Natural killer cell (primary cell): Measurements from ENCODE around the gene MAMDC4. TPM values are rescaled to one million over a fixed set of nuclear protein-coding genes. Genes with fewer than 3 reads are reported as not detected.
"Not testable (repeated sequence)": the region's sequence is repeated elsewhere in the genome, so short reads cannot be mapped to it uniquely, and the experiment has no call there.

Experiments
- ATAC-seq, 3 donors: fragments of 150-1000 bp in 2 of 3; fragments of 200-7000 bp in 1 of 3; cut with Tn5 transposase; 1 replicate in 1 of 3; 2 replicates in 2 of 3; pipeline ENCODE4 v1.10.0; 2021; ENCODE audit warnings: mild to moderate bottlenecking in 2 of 3, moderate library complexity in 2 of 3
- DNase-seq, 2 donors: peaks; one replicate each; pipeline versions ENCODE4 v3.0.0 to v3.0.0-alpha.2; 2013 to 2021; ENCODE audit warnings: mixed read lengths in 1 of 2
- H3K27ac ChIP-seq: one replicate; pipeline ENCODE4 v1.5.1; 2013; ENCODE audit warnings: mild to moderate bottlenecking, low read length
- H3K27me3 ChIP-seq: one replicate; pipeline ENCODE4 v1.6.1; 2013; ENCODE audit warnings: low read length; ENCODE audit not compliant: control insufficient read depth, insufficient read depth
- H3K36me3 ChIP-seq: one replicate; pipeline ENCODE4 v1.6.1; 2013; ENCODE audit warnings: low read length; ENCODE audit not compliant: control insufficient read depth, insufficient read depth
- H3K4me1 ChIP-seq: one replicate; pipeline ENCODE4 v1.6.1; 2013; ENCODE audit warnings: low read length; ENCODE audit not compliant: control insufficient read depth, insufficient read depth
- H3K4me3 ChIP-seq: one replicate; pipeline ENCODE4 v1.5.1; 2013; ENCODE audit warnings: low read length
- H3K9me3 ChIP-seq: one replicate; pipeline ENCODE4 v1.6.1; 2013; ENCODE audit warnings: low read length; ENCODE audit not compliant: control insufficient read depth, insufficient read depth
- H3K27ac Mint-ChIP-seq, 2 donors: one replicate each; pipeline ENCODE4 v1.8.0; 2022; ENCODE audit warnings: mild to moderate bottlenecking in 2 of 2, mixed read lengths in 2 of 2, moderate library complexity in 1 of 2
- H3K27me3 Mint-ChIP-seq, 2 donors: one replicate each; pipeline ENCODE4 v1.8.0; 2022; ENCODE audit warnings: low read depth in 2 of 2, mixed read lengths in 2 of 2
- H3K36me3 Mint-ChIP-seq: one replicate; pipeline ENCODE4 v1.8.0; 2022; ENCODE audit warnings: mixed read lengths
- H3K4me1 Mint-ChIP-seq, 2 donors: one replicate each; pipeline ENCODE4 v1.8.0; 2022; ENCODE audit warnings: mixed read lengths in 2 of 2
- H3K4me3 Mint-ChIP-seq: one replicate; pipeline ENCODE4 v1.8.0; 2022; ENCODE audit warnings: mild to moderate bottlenecking, moderate library complexity, mixed read lengths
- H3K9me3 Mint-ChIP-seq, 2 donors: one replicate each; pipeline ENCODE4 v1.8.0; 2022; ENCODE audit warnings: mixed read lengths in 2 of 2
- CTCF ChIP-seq: fragments of 200-600 bp; IDR thresholded peaks from one replicate; pipeline ENCODE4 v1.8.0; 2022; ENCODE audit warnings: antibody characterized with exemption
- WGBS: methylation state at CpG from one replicate; pipeline ENCODE4 v1.1.7; 2013; ENCODE audit warnings: missing lambda C conversion rate; ENCODE audit not compliant: insufficient coverage; 5-methylcytosine and 5-hydroxymethylcytosine counted together
- intact Hi-C: fragments of 100-400 bp; cut with micrococcal nuclease; formaldehyde crosslinking; loops from one replicate; pipeline ENCODE4 v1.14.2; 2022
- total RNA-seq, 4 donors: library from RNA; stranded (reverse); fragments of 120-200 nt in 1 of 4; gene quantifications; one replicate each; pipeline versions ENCODE4 v1.2.3 to v1.2.4, GENCODE V29; 2013 to 2022

The MAMDC4 gene
- total RNA-seq, 3 donors from 2014 or later (not counting 1 experiment from before 2014, with no cell fraction given), result 4.6 to 6.5 (median 5.8) TPM

DNA sequence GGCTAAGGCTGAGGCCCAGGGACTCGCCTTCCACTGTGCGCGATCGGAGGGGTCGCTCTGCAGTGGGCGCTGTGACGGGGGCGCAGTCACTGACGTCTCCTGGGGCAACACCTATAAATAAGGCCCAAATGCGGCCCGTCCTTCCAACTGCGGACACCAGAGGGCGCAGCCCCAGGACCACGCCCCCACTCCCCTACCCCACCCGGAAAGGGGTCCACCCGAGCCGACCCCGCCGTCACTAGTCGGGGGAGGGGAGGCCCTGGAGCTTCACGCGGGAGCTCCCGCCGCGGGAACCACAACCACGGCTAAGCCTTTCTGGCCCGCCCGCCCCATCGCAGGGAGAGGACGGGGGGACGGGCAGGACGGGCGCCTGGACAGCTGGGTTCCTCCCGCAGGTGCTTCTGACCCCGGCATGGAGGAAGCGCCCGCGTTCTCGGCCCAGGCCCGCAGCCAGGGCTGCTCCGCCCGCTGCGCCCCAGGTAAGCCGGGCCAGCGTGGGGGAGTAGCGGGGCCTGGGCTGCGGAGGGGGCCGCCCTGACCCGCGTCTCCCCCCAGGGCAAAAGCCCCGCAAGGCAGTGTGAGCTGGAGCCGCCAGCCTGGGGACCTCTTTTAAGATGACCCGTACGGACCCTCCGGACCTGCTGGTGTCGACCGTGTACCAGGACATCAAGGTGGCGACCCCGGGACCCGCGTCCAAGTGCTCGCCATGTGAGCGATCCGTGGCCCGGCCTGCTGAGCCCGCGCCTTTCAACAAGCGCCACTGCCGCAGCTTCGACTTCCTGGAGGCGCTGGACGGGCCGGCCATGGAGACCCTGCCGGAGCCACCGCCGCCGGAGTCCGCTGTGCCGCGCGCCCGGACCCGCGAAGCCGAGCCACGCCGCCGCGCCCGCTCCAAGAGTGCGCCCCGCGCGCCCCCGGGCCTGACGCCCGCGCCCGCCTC lies 8.1 kb upstream of the MAMDC4 start:
- H3K27me3 ChIP-seq, H3K36me3 Mint-ChIP-seq, H3K9me3 Mint-ChIP-seq, H3K27me3 Mint-ChIP-seq, H3K9me3 ChIP-seq: not testable (repeated sequence)
- peak overlapping the region; percentile 77 to 82 for H3K27ac Mint-ChIP-seq
- intact Hi-C loops, result loop anchor here (2.0 to 10.0 kb wide), 5 partner anchors 37 to 309 kb away; partner anchors contain the start of gene RABL6
- Histone ChIP-seq H3K4me3 (peak overlapping the region; percentile 43), H3K27ac (peak overlapping the region; percentile 62), H3K4me1 (peaks cover 54% of the 10 kb centered on the region), H3K36me3 (peaks cover 13% of the 10 kb centered on the region)
- ATAC-seq, result peak in 2 of 3 donors; percentile 17 to 21
- peaks cover 19 to 42% of the 10 kb centered on the region in 2 donors for H3K4me1 Mint-ChIP-seq
- 15% methylated on average over 99 of the region's 99 CpGs for WGBS
- peak; percentile 72 for TF ChIP-seq CTCF
- peak overlapping the region; percentile 79 for H3K4me3 Mint-ChIP-seq
- peak; percentile 65 to 73 for DNase-seq

DNA sequence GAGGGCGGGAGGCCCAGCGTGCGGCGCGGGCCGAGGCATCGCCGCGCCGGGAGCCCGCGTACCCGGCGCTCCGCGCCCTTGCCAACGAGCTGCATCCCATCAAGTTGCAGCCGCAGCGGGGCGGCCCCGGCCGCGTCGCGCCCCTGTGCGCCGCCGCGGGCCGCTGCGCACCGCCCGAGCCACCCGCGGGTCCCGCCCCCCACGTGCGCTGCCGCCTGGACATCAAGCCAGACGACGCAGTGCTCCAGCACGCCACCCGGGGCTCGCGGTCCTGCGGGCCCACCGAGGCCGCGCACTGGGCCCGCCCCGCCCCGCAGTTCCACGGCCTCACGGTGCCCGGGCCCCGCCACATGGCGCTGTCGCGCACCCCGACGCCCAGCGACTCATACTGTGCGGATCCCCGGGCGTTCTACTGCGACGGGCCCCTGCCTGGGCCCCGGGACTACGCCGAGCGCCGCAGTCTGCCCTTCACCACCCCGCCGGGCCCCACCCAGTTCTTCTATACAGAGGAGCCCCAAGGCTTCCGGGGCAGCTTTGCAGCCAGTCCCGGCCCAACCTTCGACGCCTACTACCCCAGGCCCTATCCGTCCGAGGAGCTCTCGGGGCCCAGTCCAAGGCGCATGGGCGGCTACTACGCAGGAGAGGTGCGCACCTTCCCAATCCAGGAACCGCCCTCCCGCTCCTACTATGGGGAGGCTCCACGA lies 7.2 kb upstream of the MAMDC4 start:
- Histone ChIP-seq H3K4me1 (peaks cover 58% of the 10 kb centered on the region), H3K9me3 (no peaks in the 10 kb centered on the region), H3K27ac (no peak overlapping the region), H3K27me3 (peaks cover 3% of the 10 kb centered on the region), H3K36me3 (peaks cover 5% of the 10 kb centered on the region), H3K4me3 (no peak overlapping the region)
- no peak for TF ChIP-seq CTCF
- Mint-ChIP-seq H3K27ac (peak overlapping the region; percentile 34 to 56), H3K27me3 (no peaks in the 10 kb centered on the region), H3K36me3 (no peaks in the 10 kb centered on the region), H3K4me1 (peaks cover 19 to 44% of the 10 kb centered on the region in 2 donors), H3K4me3 (peak overlapping the region; percentile 21), H3K9me3 (no peaks in the 10 kb centered on the region)
- DNase-seq, result peak in 1 of 2 donors; percentile 33
- intact Hi-C loops, result loop anchor here (5.0 to 10.0 kb wide), 4 partner anchors 38 to 310 kb away; partner anchors contain the start of genes CLIC3 and RABL6
- 31% methylated on average over 88 of the region's 88 CpGs for WGBS
- no peak for ATAC-seq

DNA sequence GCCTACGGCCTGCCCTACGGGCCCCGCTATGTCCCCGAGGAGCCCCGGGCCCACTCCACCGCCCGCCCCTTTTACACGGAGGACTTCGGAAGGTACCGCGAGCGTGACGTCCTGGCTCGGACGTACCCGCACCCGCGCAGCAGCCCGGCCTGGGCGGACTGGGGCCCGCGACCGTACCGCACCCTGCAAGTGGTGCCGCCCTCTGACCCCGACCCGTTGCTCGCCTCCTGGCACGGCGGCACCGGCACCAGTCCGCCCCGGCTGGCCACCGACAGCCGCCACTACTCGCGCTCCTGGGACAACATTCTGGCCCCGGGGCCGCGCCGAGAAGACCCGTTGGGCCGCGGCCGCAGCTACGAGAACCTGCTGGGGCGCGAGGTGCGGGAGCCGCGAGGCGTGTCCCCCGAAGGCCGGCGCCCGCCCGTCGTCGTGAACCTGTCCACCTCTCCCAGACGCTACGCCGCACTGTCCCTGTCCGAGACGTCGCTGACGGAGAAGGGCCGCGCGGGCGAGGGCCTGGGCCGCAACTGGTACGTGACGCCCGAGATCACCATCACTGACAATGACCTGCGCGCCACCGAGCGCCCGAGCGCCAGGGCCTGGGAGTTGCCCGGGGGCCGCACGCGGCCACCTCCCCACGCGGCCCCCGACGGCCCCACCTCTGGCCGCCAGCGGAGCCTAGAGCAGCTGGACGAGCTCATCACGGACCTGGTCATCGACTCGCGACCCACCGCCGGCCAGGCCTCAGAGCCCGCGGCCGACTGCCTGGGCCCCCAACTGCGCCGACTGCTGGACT lies 6.5 kb upstream of the MAMDC4 start:
- Mint-ChIP-seq H3K4me1 (peaks cover 19 to 40% of the 10 kb centered on the region in 2 donors), H3K9me3 (no peaks in the 10 kb centered on the region), H3K27ac (peak overlapping the region; percentile 68 to 80), H3K4me3 (no peak overlapping the region), H3K36me3 (no peaks in the 10 kb centered on the region), H3K27me3 (no peaks in the 10 kb centered on the region)
- Histone ChIP-seq H3K36me3 (peaks cover 3% of the 10 kb centered on the region), H3K27ac (no peak overlapping the region), H3K4me1 (peaks cover 62% of the 10 kb centered on the region), H3K4me3 (no peak overlapping the region), H3K9me3 (no peaks in the 10 kb centered on the region), H3K27me3 (peaks cover 3% of the 10 kb centered on the region)
- intact Hi-C loops, result loop anchor here (2.0 to 10.0 kb wide), 3 partner anchors 152 to 363 kb away; partner anchors contain the start of genes CLIC3 and SEC16A
- ATAC-seq (no peak), DNase-seq (no peak)
- no peak for TF ChIP-seq CTCF
- 48% methylated on average over 102 of the region's 102 CpGs for WGBS
